Measurements from ENCODE around the gene DICER1.

Gene DICER1

DNA sequence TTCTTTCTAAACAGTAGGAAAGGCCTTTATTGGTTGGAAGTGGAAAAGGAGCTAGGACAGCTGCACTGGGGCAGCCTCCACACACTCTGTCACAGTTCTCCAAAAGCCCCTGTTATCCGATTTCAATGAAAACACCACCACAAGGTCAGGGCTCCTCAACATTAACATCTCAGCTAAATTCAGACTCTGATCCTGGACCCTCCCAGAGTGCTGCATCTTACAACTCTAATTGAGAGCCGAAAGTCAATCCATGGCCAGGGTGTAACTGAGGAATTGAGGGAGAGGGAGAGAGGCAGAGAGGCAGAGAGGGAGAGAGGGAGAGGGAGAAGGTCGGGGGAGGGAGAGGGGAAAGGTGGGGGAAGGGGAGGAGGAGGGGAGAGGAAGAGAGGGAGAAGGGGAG lies 32.1 kb downstream of the DICER1 start:
- no peak for DNase-seq (ENCODE audit: low spot score)

DNA sequence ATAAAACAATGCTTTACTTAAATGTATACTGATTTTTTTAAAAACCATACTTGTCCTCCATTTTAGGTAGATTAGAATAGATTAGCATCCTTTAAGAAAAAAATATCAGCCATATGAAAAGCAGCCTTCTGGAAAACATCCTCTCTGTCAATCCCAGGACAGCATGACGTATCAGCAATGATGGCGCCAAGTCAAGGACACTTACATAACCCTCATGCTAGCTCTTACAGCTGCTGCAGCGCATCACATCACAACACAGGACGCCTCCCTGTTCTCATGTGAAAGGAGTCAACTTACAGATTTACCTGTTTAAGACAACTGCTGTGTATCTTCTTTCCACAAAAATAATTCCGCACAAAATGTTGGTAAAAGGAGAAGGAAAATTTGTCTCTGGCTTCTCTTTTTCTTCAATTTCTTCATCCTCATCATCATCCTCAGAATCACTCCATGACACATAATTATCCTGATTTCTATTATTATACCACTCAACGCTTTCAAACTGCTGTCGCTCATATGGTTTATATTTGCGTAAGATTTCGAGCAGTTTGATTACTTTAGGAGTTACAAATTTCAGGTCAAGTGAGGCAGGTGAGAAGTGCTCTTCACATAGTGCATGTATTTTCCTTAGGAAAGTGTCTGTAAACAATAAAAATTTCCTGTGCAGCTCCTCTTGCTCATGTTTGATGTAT lies 33.3 kb downstream of the DICER1 start:
- no peak for DNase-seq (ENCODE audit: low spot score)

DNA sequence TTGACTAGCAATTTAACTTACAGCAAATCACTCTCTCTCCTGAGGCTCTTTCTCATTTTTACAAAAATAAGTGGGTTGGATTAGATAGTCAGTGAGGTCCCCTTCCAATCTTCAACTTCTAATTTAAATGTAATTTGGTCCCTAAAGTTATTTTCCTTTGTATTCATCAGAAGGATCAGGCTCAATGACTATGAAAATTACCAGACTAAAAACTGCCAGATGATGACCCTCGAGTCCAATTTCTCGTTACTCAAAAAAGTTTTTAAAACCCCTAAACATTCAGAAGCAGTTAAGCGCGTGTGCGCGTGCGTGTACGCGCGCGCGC lies 34.7 kb downstream of the DICER1 start:
- DNase-seq (ENCODE audit: low spot score), result no peak

DNA sequence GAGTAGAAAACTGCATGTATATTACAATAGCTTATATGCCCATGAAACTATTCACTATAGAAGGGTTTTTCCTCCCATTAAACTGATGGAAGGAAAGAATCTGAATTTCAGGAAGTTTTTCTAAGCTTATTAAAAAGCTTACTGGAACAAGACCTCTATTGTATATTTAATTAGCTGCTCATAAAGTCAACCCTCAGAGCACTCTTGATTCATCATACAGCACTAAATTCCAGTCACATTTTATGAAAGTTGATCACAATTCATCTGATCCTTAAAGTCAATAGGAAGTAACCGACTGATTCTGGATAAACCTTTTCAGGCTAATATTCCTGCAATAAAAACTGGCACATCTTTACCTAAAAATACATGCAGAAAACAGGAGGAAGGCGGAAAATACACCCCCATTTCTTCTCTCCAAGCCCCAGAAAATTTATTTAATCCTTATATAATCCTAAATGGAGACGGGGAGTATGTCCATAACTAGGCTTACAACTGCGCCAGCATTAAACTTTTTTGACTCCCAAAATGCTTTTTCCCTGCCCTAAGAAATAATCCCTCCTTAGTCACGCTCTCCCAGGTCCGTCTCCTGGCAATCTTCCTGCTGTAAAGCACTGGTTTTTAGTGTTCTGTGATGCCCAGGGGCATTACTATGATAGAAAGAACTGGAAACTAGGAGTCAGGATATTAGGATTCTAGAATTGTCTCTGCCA lies 35.3 kb downstream of the DICER1 start:
- no peak for DNase-seq (ENCODE audit: low spot score)

DNA sequence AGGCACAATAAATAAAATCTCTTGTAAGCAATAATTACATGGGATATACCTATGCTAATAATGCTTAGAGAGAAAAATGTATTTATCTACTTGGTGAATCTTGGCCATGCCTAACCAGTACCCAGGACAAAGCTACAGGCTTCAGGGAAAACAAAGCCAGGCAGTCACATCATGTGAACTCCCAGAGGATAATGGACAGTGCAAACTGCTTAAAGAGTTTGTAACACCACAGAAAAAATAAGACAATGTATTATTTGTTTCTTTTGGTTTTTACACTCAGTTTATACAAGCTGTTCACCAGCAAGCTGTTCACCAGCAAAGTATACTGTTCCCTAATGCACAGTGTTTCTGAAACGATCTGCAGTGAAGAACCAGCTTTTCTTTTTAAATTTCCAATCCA lies 38.0 kb downstream of the DICER1 start:
- DNase-seq (ENCODE audit: low spot score), result no peak

DNA sequence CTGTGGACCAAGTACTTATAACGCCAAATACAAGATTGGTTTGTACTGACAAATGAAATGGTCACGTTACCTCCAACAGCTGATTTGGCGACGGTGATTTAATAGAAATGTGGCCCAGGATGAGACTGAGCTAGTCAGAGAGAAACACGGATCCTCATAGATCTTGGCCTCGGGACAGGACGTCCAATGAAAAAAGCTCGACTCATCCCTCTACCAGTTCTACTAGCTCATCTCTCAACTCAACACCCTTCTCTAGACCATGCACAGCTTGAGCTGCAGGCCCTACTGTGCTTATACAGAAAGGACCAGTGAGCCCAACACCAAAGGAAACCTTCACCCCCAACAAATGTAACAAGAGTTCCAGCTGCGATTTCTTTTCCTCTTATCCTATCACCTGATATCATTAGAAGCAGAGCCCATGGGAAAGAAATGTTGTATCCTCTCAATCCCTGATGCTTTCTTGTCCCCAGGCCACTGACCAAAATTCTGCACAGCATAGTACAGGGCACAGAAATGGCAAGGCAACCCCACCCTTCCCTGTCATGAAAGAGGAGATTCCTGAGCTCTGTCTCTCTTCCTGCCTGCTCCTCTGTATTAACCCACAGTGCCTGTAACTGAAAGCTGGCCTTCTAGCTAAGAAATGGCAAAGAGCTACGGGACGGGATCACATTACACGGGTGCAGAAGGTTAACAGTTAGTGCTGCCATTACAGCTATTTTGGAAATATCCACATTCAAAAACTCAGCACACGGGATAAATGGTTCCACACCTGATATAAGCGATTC lies 39.2 kb downstream of the DICER1 start:
- no peak for DNase-seq (ENCODE audit: low spot score)

DNA sequence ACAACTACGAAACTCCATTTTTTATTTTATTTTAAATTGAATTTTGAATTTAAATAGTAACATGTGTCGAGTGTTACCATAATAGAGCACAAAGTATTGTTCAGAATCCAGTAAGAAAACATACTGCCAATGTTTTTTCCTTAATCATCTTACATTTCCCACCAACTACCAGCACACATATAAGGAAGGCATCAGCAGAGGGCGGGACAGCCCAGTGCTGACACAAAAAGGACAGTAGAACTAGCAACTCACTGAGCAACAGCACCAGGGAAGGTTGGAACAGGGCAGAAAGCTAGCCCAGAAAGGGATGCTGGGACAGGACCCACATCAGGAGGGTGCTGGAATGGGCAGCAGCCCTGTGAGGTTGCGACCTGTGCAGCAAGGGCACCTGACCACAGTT lies 43.9 kb downstream of the DICER1 start:
- no peak for DNase-seq (ENCODE audit: low spot score)

DNA sequence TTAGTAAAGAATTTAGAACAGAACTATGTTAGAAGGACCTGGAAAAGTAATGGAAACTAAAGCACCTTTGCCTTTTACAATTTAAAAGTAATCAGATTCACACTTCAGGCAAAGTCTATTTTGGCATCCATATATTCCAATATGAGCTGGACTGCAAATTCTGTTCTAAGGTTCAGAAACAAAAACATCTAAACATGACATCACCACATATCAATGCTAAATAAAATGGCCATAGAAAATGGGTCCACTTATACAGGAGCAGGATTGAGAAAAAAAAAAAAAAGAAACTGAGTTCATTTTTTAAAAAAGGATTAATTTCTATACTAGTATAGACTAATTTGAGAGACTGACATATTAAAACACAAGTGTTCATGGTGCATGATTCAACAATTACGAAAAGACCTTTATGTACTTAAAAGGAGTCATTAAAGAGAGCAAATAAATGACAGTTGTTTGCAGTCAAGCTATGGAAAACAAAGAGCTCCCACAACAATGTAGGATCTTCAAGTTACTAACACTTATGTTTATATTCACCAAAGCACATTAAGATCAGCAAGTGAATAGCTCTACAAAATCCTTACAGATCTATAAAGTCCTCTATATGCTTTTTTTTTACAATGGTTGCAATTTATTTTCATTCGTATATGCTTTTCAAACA lies 45.7 kb downstream of the DICER1 start:
- DNase-seq (ENCODE audit: low spot score), result no peak

DNA sequence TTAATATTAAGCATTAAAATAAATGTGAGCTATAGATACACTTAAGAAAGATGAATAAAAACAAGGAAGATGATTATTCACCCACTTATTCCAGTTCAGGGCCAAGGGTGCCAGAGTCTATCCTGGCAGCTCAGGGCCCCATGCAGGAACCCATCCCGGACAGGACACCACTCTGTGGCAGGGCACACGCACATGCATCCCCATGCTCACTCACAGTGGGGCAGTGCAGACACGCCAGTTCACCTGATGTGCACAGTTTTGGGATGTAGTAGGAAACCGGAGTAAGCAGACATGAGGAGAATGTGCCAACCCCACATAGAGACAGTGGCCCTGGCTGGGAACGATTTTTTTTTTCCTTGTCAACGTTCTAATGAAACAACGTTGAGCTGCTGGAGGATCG lies 47.2 kb downstream of the DICER1 start:
- DNase-seq (ENCODE audit: low spot score), result no peak

DNA sequence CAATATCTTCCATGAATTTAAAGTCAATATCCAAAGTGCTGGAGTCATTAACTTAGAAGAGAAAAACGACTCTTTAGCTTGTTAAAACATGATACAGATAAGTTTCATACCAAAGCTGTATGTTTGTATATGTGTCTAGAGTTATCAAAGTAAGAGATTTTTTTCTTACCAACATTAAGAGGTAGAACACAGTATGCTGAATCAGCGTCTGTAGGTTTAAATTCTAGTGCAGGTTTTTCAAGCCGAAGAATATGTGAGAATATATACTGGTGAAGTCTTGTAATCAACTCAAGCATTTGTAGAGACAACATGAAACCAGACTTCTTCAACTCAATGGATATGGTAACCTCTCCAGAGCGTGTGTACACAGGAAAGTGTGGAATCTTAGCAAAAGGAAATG lies 49.6 kb downstream of the DICER1 start:
- DNase-seq (ENCODE audit: low spot score), result no peak

DNA sequence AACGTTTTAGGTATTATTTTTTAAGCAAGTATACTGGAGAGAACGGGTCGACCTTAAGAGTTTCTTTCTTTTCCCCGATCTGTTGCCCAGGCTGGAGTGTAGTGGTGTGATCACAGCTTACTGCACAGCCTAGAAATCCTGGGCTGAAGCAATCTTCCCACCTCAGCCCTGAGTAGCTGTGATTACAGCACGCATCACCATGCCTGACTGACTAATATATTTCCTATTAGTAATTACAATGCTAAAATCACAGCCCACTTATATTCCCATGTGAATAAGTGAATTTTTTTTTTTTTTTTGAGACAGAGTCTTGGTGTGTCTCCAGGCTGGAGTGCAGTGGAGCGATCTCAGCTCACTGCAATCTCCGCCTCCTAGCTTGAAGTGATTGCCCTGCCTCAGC lies 50.4 kb downstream of the DICER1 start:
- no peak for DNase-seq (ENCODE audit: low spot score)

DNA sequence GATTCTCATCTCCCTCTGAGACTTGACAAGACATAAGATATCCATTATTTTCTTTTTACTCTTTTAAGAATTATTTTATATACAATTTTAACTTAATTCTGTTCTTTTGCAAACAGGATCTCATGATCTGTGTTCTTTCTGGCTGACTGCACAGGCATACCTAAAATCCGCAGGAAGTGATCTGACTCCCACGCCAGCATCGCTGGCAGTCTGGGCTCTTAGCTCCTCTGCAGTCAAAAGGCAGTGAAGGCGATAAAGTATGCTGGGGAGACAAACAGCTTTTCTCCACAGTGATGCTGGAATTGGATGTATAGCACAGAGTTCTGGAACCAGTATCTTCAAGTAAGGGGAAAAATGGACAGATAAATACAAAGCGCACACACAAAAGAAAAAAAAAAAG lies 52.4 kb downstream of the DICER1 start:
- DNase-seq (ENCODE audit: low spot score), result no peak

DNA sequence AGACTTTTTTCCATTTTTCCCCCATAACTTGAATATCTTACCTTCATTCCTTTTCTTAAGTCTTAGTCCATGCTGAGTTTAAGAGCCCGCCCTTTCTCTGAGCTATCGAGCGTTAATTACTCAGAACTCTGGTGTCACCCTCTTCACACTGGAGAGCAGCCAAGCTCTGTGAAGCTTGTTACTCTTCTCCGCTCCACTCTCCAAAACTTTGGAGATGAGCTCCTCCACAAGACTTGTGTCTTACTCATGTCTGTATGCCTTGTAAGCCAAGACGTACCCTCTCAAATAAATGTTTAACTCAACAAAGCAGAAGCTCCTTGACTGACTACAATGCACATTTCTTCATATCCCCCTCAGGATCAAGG lies 54.7 kb downstream of the DICER1 start:
- no peak for DNase-seq (ENCODE audit: low spot score)

DNA sequence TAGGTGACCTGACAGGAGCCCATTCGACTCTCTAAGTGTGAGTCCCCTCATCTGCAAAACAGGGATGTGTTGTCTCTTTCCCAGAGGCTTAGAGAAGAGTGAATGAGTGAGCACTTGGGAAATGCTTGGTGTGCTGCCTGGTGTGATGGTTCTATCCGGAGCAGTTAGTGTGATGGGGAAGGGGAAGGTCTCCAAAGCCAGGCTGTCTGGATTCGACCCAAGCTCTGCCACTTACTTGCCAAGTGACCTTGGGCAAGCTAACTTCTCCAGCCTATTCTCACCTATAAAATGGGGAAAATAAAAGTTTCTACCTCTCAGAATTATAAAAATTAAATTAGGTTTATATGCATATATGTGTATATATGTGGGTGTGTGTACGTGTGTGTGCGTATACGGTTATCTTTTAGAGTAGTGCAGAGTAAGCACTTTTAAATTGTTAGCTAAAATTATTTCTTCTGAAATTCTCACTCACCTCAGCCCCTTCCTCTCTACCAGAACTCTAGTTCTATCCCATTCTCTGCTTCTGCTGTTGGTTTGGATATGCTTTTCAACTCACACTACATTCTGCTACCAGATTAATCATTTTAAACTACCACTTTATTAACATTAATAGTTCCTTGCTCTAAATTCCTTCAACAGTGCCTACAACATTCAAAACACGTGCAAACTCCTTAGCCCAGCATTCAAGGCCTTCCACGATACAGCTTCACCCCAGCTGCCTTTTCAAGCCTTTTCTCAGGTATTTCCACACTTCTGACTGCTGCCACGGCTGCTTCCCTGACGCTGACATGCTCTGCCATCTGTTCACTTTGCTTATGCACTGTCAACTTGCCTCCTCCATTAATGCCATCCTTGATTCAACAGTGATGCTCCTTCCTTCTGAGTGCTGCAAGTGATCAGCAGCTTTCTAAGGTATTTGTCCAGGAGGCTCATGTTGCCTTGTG lies 55.3 kb downstream of the DICER1 start:
- DNase-seq (ENCODE audit: low spot score), result no peak

DNA sequence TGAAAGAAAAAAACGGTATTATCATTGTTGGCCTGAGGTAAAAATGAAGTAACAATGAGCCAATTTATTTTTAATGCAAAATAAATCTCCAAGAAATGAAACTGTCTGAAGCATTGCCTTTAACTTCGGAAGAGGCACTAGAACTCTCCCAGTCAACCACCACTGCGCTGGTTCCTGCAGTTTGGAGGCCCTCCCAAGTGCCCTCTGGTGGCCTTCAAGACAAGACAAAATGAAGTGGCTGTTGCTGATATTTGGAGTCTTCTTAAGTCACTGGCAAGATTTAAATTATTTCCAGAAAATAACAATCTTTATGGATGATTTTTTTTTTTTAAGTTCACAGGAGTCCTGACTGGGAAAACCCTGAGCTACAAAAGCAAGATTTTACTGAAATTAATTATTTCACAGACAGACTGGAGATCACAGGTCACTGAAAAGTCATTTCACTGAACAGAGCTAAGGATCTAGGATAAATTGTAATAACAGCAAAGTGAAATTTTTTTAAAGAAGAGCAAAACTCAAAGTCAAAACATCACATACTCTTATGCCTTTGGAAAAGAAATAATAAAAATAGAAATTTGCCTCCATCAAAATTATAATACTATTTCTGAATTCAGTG lies 58.2 kb downstream of the DICER1 start:
- DNase-seq (ENCODE audit: low spot score), result peak; percentile 41

DNA sequence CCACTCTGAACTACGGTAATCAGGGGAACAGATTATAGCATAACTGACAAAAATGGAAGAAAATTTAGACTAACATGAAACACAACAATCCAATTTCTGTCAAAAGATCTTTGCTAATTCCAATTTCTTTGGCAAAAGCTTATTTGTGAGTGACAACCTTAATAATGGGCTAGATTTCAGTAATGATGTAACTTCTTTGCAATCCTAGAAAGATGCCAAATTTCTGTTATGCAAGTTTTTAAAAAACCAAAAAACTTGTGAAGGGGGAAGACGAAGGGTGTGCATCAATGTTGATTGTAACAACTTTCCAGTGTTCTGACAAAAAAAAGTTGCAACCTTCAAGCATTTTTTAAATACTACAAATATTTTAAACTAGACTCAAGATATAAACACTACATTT lies 59.9 kb downstream of the DICER1 start:
- DNase-seq (ENCODE audit: low spot score), result no peak

DNA sequence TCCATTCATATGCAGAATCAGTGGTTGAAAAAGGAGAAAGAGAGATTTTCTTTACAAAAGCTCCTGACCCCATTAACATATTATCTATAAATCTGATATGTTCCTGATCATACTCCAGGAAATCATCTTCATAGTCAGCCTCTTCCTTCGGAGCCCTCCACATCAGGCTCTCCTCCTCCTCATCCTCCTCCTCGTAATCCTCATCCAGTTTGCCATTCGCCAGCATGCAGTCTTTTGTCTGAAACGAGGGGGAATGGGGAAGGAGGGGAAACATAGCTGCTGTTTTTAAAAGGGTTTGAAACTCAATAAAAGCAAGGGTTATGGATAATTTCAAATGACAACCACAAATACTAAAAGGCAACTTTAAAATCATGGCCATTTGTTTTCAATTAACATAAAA lies 60.9 kb downstream of the DICER1 start:
- DNase-seq (ENCODE audit: low spot score), result no peak

DNA sequence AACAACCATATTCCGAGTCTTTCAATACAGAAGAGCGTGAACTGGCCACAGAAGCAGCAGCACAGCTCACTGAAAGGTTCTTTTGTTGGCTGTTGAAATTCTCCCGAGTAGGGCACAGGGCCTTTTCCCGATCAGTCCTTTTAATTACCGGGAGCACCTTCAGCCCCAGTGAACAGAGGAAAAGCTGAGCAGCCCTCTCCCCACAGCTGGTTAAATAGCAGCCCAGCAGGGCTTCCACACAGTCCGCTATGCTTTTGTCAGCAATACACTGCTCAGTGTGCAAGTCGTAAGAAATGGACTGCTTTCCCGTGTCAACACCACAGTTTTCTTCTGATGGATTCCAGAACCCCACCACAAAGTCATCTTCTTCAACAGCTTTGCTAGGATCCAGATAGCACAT lies 61.3 kb downstream of the DICER1 start:
- DNase-seq (ENCODE audit: low spot score), result no peak

DNA sequence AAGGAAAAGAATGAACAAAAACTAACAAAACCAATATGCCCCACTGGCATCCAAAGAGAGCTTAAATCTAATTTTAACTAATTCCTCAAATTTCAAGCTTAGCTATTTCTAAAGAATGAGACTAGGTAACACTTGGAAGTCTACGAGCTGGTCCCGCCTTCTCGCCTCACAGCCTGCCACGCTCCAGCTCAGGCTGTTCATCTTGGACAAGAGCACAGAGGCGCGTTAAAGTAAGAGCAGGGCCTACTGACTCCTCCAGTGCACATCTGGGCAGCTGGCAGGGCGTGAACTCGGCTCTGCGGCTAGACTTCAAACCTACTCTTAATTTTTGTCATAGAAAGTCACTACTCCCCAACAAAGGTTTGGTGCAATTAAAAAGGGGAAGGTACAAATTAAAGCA lies 64.6 kb downstream of the DICER1 start:
- DNase-seq (ENCODE audit: low spot score), result no peak

DNA sequence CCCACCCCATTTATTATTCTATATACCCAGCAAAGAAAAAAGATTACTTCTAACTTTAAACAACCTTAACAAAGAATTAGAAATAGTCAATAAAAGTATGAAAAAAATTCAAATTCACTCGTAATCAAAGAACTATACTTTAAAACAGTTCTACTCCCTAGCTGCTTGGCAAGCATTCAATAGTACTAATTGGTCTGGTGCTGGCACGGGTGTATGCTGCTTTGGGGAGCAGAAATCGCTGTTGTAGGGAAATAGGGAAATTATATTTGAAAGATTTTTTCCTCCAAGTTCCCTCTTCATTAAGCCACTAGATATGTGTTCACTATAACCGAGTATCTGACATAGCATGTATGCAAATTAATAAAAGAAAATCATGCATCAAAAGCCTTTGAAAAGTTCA lies 65.7 kb downstream of the DICER1 start:
- DNase-seq (ENCODE audit: low spot score), result no peak

DNA sequence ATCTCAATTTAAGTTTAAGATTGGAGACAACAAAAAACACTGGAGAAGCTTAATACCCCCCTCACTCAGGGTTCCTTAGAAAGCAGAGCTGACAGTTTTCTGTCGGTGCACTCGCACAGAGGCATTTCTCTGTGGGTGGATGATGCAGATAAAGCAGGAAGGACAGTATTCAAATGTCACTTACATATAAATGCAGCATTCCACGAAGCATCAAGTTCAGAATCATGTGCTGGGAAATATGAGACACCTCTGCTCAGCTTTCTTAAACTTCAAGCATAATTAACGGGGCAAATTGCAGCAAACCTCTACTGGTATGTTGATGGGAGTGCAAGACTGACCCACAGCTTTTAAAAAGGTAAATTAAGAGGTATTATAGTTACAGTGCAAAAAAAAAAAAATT lies 68.7 kb downstream of the DICER1 start:
- no peak for DNase-seq (ENCODE audit: low spot score)
